Measurements from ENCODE around the gene PCBP3. TPM values are rescaled to one million over a fixed set of nuclear protein-coding genes. Genes with fewer than 3 reads are reported as not detected.

Gene PCBP3
- total RNA-seq, 4 donors from 2014 or later: 0.13 to 0.26 TPM; not detected in 2

GRCh38 chr21:45920824-45921600 is 277.5 kb downstream of the PCBP3 start:
- in situ Hi-C loops (cut with MboI; ENCODE audit: low sequenced_read_pairs in 4 of 4) (no loop called here), intact Hi-C loops (cut with DNase I; ENCODE audit: low total_unique reads) (loop anchor here (5.0 kb wide), 1 partner anchor 364 kb away; no protein-coding TSS in a partner anchor)
- Histone ChIP-seq H3K4me1 (no peaks in the 10 kb centered on the region), H3K4me3 (no peak overlapping the region), H3K9me3 (no peaks in the 10 kb centered on the region), H3K27ac (no peak overlapping the region), H3K27me3 (peaks cover 0 to 7% (median 0%) of the 10 kb centered on the region in 3 donors), H3K36me3 (no peaks in the 10 kb centered on the region)
- ATAC-seq (no peak), DNase-seq (no peak)
- TF ChIP-seq POLR2A (IDR thresholded peaks at IDR 0.05): no peak
- TF ChIP-seq CTCF (IDR thresholded peaks at IDR 0.05 in 4 of 5, conservative IDR thresholded peaks at IDR 0.05 in 1 of 5): no peak

DNA sequence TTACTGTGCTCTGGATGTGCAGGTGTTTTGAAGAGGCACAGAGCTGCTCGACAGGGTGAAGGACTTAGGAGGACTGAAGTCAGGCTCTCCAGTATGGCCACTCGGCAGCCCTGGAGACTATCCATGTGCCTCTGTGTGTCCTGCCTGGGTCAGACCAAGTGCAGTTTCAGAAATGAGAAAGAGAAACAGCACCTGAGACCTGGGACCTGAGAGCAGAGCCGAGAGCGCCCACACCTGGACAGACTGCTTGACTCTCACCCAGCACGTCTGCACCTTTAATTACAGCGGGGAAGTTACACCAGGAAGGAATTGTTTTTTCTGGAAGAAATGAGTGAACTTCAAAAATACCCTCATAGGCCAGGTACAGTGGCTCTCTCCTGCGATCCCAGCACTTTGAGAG is 278.4 kb downstream of the PCBP3 start:
- intact Hi-C loops (cut with DNase I; ENCODE audit: low total_unique reads): loop anchor here (5.0 kb wide), 1 partner anchor 365 kb away; no protein-coding TSS in a partner anchor

GRCh38 chr21:45922648-45923047 is 279.1 kb downstream of the PCBP3 start:
- no peaks in the 10 kb centered on the region for H3K36me3 ChIP-seq
- in situ Hi-C loops (cut with MboI; ENCODE audit: low sequenced_read_pairs in 4 of 4): no loop called here
- H3K27me3 ChIP-seq: peaks cover 0 to 7% (median 3%) of the 10 kb centered on the region in 3 donors
- no peaks in the 10 kb centered on the region for H3K9me3 ChIP-seq
- H3K27ac ChIP-seq: no peak overlapping the region
- no peaks in the 10 kb centered on the region for H3K4me1 ChIP-seq
- H3K4me3 ChIP-seq: no peak overlapping the region
- ATAC-seq (no peak), DNase-seq (no peak)
- intact Hi-C loops (cut with DNase I; ENCODE audit: low total_unique reads): loop anchor here (5.0 kb wide), 1 partner anchor 365 kb away; no protein-coding TSS in a partner anchor
- no peak for TF ChIP-seq POLR2A (IDR thresholded peaks at IDR 0.05)
- no peak for TF ChIP-seq CTCF (IDR thresholded peaks at IDR 0.05 in 4 of 5, conservative IDR thresholded peaks at IDR 0.05 in 1 of 5)

More for the DNA sequence above, 278.4 kb downstream of the PCBP3 start:
- Histone ChIP-seq H3K36me3 (no peaks in the 10 kb centered on the region), H3K4me1 (no peaks in the 10 kb centered on the region), H3K9me3 (no peaks in the 10 kb centered on the region), H3K27ac (no peak overlapping the region), H3K27me3 (peaks cover 0 to 7% (median 0%) of the 10 kb centered on the region in 3 donors), H3K4me3 (no peak overlapping the region)
- DNase-seq (no peak), ATAC-seq (no peak)
- TF ChIP-seq CTCF (IDR thresholded peaks at IDR 0.05 in 4 of 5, conservative IDR thresholded peaks at IDR 0.05 in 1 of 5) (no peak), POLR2A (IDR thresholded peaks at IDR 0.05) (no peak)
- in situ Hi-C loops (cut with MboI; ENCODE audit: low sequenced_read_pairs in 4 of 4): no loop called here

GRCh38 chr21:45923146-45923545 is 279.6 kb downstream of the PCBP3 start:
- Histone ChIP-seq H3K36me3 (no peaks in the 10 kb centered on the region), H3K9me3 (no peaks in the 10 kb centered on the region), H3K27me3 (peaks cover 0 to 8% (median 7%) of the 10 kb centered on the region in 3 donors), H3K27ac (no peak overlapping the region), H3K4me3 (no peak overlapping the region), H3K4me1 (no peaks in the 10 kb centered on the region)
- ATAC-seq: no peak
- DNase-seq: peak in 1 of 2 donors; percentile 40
- TF ChIP-seq POLR2A (IDR thresholded peaks at IDR 0.05) (no peak), CTCF (IDR thresholded peaks at IDR 0.05 in 4 of 5, conservative IDR thresholded peaks at IDR 0.05 in 1 of 5) (peak; percentile 35 to 64 (median 50))
- in situ Hi-C loops (cut with MboI; ENCODE audit: low sequenced_read_pairs in 4 of 4): no loop called here
- intact Hi-C loops (cut with DNase I; ENCODE audit: low total_unique reads): loop anchor here (5.0 kb wide), 1 partner anchor 366 kb away; no protein-coding TSS in a partner anchor

Measured in gastrocnemius medialis (tissue), 4 donors.